NT2/D1 (cell line): ENCODE data around the gene METRNL.

Experiments used
- SUZ12 ChIP-seq: IDR thresholded peaks from 2 replicates; pipeline ENCODE4 v1.6.1; 2011; ENCODE audit not compliant: insufficient read length, insufficient read depth; ENCODE audit errors: extremely low read depth
- YY1 ChIP-seq: IDR thresholded peaks from 2 replicates; pipeline ENCODE4 v1.6.1; 2011; ENCODE audit not compliant: insufficient read length, insufficient read depth
- ZNF274 ChIP-seq: IDR thresholded peaks from 2 replicates; pipeline ENCODE4 v1.6.1; 2011; ENCODE audit warnings: mild to moderate bottlenecking, low read depth, low read length

DNA sequence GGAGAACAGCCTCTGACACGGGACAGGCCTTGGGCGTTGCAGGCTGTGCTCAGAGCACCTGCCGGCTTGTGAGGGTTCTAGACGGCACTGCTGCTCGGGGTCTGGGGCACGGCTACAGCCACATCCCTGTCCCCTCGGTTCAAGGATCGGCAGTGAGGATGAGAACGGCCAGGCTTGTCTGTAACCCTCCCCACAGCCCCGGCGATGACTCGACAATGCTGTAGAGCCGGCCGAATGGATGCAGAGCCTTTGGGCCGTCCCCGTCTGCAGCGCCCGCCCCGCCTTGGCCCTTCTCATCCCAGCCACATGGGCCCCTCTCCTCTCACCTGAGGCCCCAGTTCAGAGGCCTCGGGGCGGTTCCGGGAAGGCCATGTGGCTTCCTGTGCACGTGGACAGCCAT lies 49.0 kb upstream of the METRNL start:
- no peak for TF ChIP-seq YY1
- TF ChIP-seq ZNF274 = no peak
- TF ChIP-seq SUZ12 = no peak
